ENCODE measurements around the gene SNX27.
"Not testable (repeated sequence)": the region's sequence is repeated elsewhere in the genome, so short reads cannot be mapped to it uniquely, and the experiment has no call there.

Gene SNX27

DNA sequence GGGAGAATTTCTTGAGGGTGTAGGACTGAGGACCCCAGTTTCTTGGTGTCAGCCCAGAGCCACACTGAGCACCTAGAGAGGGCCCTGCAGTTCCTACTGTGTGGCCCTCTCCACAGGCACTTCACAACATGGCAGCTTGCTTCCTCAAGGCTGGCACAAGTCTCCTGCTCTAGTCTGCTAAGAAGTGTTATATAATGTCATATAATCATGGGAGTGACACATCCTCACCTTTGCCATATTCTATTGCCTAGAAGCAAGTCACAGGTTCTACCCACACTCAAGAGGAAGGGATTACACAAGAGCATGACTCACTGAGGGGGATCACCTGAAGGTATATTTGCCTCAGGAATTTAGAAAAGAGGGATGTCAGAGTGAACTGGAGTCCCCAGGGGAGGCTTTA is 5.5 kb upstream of the SNX27 start:
- FAIRE-seq: no peak

DNA sequence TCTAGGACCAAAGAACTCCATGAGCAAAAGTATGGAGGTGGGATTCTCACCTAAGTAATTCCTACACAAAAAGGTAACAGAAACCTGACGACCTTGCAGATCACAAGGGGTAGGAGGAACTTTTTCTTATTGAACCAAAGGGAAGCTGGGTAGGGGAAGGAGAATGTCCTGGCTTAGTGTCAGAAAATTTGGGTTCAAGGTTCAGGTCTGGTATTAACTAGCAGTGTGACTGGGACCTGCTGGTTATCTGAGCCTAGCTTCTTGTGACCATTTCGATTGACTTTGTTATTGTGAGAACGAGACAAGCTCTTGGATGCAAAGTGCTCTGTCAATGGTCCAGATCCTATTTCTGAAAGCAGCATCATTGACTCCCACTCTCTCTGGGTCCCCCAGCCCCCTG is 5.0 kb upstream of the SNX27 start:
- FAIRE-seq: no peak

DNA sequence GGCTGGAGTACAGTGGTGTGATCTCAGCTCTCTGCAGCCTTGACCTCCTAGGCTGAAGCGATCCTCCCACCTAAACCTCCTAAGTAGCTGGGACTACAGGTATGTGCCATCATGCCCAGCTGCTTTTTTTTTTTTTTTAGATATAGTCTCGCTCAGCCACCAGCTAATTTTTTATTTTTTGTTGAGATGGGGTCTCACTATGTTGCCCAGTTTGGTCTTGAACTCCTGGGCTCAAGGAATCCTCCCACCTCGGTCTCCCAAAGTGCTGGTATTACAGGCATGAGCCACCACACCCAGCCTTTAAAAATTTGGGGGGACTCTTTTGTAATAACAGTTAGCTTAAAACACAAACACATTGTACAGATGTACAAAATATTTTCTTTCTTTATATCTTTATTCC is 1.7 kb upstream of the SNX27 start:
- no peak for FAIRE-seq

DNA sequence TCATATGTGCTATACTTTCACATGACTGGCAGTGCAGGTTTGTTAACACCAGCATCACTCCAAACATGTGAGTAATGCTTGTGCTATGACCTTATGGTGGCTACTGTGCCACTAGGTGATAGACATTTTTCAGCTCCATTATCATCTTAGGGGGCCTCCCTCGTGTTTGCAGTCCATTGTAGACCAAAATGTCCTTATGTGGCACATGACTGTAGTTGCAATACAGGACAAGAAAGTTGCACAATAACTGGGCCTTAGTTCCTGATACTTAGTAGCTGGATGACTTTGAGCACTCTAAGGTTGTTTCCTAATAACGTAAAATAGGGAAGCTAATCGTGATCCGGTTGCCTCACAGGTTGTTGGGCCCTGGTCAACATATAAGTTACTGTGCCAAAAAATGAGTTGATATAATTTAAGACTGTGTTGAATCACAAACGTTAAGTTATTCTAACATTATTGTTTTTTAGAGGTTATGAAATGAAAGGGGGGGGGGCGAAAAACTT is 511 bp upstream of the SNX27 start:
- FAIRE-seq: no peak

DNA sequence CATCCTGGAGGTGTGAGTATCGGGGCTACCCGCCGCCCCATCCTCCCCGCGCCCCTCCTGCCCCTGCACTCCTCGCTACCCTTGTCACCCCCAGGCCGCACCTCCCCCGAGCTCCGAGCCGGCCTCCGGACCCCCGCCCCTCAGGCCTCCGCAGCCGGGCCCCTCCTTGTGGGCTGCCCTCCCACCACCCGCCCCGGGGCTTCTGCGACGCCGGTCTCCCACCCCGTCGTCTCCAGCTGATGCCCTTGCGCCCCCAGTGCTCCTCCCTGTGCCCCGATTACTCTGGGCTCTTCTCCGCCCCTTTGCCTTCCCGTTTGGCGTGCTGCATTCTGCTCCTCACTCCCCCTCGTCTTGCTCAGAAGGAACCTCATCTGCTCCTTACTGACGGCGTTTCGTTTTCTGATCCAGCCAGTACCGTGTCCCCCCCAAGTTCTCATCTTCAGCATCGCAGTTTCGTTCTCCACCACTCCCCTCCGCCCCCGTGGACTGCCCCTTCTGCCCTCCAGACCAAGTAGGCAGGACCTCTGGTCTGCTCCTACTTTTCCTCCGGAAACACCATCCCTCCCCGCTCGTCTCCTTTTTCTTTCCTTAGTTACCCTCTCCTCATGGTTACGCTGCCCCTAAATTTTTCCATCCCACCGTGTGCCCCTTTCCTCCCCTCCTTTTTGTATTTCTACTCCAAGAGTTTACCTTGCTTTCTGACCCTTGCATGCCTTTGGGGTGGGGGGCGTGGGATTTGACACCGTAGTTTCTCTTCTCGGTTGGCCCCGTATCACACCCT is 841 bp downstream of the SNX27 start:
- no peak for FAIRE-seq

DNA sequence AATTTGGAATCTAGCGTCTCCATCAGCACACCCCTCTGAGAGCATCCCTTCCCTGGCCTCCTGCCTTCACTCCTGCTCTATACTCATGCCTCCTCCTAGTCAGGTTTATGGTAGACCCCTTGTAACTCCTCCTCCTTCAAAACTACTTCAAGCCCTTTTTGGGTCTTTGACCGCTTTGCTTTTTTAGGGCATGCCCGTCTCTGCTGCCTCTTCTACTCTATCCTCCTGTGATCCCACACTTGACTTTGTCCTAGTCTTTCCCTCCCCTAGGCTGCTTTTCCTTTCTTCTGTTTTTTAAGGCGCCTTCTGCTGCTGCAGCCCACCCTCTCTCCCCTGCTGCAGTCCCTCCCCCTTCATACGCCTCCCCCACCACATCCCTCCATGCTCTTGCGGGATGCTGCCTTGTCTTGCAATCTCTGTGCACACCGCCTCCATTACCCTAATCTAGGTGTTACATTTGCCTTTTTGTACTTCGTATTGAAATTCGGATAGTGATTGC is 1.5 kb downstream of the SNX27 start:
- no peak for FAIRE-seq

DNA sequence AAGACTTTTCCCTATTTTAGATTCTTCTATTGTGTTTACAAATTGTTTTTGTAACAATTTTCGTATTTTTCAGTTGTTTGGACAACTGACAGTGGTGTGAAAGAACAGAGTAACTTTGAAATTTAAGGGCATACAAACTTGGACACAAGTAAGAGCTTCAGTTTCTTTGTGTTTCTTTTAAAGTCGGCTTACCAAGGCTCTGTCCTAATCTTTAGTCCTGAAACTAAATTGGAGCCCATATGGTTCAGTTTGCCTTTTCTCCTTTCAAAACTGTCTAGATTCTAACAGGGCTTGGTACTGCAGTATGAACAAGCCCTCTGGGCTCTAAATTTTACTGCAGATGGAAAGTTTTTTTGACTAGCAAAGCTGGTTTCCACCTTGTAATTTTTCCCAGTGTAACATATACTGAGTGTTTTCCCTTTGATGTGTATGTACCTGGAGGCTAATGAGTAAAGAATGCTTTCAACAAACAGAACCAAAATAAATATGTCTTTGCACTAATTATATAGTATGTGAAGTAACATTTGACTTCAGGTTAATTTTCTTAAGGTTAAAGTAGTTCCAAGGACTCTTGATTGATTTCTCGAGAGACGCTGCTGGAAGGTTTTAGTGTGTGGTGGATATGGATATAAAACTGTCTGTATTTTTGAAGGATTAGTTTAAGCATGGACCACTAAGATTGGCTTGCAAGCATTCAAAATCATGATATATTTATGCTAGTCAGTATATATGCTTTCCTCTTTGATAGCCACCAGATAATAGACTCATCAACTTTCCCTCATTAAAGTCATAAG is 4.1 kb downstream of the SNX27 start:
- FAIRE-seq: peak; percentile 31

DNA sequence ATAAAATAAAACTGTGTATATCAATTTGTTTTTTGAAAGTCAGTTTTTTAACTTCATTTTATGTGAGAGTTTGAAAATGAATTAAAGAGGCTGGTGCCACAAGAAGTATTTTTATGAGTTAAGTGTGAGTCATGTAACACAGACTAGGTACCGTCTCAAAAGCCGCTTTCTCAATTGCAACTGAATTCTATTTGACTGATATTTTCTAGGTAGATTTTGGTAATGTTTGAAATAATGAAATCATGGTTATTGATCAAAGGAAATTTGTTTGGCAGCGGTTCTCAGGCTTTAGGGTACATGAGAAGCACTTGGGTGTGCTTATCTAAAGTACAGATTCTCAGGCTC is 4.6 kb downstream of the SNX27 start:
- FAIRE-seq: peak; percentile 20

DNA sequence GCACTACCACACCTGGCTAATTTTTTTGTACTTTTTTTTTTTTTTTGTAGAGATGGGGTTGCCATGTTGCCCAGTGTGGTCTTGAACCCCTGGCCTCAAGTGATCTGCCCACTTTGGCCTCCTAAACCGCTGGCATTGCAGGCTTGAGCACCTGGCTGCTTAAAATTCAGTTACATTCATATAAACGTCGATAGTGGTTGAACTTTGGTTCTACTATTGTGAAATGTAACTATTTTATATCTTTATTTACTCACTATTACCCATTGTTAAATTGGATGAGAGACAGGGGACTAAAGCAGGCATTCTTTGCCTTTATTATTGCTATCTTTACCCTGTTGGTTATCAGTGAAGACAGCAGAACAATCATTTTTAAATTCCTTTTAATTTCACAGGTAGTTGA is 6.2 kb downstream of the SNX27 start:
- no peak for FAIRE-seq

DNA sequence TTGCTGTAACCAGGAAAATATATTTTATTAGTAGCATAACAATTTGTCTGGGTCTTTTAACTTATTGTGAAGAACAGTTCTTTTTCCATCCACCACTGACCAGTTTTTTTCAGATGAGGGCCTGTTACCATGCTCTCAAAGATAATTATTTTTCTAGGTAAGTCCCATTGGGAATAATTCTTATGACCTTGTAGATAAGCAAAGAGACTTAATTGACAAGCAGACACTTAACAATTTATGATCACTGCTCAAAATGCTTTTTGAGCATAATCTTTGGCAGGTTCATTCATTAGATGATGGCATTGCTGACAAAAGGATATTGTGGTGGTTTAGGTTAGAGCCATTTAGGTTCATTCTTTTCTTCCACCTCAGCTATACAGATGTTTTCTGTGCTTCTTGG is 6.6 kb downstream of the SNX27 start:
- no peak for FAIRE-seq

DNA sequence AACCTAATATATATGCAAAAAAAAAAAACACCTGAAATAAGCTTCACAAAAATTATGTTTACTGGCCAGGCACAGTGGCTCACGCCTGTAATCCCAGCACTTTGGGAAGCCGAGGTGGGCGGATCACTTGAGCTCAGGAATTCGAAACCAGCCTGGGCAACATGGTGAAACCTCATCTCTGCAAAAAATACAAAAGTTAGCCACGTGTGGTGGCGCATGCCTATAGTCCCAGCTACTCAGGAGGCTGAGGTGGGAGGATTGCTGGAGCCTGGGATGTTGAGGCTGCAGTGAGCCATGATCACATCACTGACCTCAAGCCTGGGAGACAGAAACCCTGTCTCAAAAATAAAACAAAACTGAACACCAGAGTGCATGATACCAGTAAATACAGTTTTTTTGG is 7.1 kb downstream of the SNX27 start:
- not testable (repeated sequence) for FAIRE-seq

DNA sequence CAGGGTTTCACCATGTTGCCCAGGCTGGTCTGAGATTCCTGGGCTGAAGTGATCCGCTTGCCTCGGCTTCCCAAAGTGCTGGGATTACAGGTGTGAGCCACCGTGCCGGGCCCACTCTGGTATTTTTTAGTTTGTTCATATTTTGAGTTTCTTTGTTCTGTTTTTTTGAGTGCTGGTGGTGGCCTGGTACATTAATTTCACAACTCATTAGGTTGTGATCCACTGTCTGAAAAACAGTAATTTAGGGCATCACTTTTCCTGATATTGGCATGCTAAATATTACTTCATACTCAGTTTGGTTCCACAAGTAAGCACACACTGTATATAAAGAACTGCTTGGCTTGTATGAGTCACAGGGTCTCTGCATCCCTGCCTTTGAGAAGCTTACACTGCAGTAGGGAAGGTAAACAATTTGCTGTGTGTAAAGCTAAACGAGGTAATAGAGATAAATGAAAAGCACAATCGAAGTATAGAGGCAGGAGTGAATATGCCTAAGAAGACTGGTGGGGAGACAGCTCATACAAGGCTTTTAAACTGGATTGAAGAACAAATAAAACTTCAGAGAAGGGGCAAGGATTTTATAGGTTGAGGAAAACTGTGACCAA is 7.7 kb downstream of the SNX27 start:
- no peak for FAIRE-seq

DNA sequence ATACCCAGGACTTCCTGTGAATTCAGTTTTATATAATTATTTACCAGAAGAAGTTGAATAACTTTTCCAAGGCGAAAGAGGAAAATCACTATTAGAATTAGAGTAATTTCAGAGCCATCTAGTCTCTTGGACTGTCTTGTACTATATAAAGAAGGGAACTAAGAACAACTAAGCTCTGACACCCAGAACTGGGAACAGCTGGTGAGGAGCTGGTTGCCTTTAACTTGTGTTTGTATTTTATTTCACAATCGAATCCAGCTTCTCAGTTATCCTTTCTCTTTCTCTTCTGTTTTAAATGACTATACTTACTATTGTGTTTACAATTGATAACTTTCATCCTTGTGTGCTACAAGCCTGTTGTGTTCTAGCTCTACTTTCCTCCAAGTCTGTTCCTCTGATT is 8.4 kb downstream of the SNX27 start:
- no peak for FAIRE-seq

DNA sequence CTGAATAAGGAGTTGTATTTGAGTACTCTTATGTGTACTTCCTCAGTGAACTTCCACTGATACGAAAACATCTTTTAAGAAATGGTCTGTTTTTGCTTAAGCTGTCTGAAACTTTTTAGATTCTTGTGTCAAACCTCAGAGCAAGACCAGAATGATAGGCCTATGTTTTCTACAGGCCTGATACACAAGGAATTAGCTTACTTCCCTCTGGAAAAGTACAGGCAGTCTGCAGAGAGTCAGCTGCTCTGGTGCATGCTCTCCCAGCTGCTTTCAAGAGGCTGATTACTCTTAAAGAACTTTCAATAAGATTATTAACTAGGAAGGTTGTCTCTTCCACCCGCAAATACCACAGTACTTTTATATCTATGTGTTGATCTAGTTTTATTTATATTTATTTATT is 9.5 kb downstream of the SNX27 start:
- peak; percentile 62 for FAIRE-seq

DNA sequence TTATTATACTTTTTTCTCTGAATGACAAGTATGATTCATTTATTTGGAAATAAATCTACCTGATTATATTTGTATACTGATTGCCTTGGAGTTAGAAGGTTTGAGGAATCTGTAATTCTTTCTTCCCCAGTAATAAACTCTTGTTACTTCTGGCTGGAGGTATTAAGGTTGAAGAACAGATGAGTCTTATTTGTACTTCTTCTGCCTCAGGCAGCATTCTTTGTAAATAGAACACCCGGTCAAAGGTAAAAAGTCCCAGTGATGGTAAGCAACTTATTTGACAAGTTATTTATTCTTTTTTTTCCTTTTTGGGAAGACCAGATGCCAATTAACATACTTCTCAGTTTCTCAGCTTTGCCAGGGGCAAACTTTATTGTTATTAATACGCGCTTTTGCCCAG is 12.9 kb downstream of the SNX27 start:
- no peak for FAIRE-seq

DNA sequence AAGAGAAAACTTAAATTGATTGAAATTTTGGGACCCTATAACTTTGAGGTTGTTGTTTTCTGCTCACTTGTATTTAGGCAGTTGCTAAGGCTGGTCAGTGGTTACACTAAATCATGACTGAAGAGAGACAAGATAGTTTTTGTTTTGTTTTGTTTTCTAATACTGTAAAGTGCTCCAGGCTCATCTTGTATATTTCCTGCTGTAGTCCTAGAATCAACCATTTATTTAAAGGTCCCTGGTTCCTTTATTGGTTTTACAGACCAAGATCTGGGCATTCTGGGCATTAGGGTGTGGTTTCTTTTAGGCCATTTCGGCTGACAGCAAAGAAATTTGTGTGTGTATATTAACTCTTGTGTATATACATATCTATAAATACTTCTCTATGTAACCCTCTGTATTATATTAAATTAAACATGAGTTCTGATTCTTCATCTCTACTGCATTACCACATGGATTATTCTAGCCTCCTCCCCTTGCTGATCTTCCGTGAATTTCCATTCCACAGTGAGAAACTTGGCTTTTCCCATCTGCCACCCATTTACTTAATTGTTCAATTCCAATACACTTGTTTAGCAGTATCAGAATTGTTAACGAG is 15.0 kb downstream of the SNX27 start:
- no peak for FAIRE-seq

DNA sequence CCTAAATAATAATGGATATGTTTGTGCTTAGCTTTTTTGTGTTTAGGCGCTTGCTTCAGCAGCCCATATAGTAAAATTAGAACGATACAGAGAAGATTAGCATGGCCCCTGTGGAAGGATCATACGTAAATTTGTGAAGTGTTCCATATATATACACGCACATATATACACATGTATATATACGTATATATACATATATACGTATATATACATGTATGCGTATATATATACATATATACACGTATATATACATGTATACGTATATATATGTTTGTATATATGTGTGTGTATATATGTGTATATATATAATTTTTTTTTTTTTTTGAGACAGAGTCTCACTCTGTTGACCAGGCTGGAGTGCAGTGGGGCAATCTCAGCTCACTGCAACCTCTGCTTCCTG is 17.4 kb downstream of the SNX27 start:
- peak; percentile 53 for FAIRE-seq

DNA sequence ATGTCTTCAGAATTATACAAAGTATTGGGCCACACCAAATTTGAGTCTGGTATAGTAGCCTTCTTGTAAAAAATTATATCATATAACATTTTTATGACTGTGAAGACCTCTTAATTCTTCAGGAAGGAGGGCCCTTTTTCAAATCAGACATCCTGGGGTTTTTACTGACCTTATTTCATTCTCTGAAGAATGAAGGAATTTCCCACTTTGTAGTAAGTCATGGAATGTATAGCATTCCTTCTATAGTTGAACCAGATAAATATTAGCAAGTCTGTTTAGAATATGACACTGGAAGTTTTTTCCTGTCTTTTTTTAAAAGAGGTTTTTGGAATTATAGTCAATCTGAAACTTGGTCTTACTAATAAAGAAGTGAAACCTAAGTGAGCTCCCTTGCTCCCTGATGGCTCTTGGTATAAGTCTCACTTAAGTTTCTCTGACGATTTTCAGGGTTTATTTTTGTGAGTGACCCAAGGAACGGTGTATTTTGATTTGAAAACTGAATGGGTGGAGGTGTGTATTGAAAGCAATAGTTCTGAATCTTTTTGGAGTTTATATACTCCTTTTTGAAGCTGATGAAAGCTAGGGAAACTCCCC is 23.7 kb downstream of the SNX27 start:
- peak; percentile 43 for FAIRE-seq

DNA sequence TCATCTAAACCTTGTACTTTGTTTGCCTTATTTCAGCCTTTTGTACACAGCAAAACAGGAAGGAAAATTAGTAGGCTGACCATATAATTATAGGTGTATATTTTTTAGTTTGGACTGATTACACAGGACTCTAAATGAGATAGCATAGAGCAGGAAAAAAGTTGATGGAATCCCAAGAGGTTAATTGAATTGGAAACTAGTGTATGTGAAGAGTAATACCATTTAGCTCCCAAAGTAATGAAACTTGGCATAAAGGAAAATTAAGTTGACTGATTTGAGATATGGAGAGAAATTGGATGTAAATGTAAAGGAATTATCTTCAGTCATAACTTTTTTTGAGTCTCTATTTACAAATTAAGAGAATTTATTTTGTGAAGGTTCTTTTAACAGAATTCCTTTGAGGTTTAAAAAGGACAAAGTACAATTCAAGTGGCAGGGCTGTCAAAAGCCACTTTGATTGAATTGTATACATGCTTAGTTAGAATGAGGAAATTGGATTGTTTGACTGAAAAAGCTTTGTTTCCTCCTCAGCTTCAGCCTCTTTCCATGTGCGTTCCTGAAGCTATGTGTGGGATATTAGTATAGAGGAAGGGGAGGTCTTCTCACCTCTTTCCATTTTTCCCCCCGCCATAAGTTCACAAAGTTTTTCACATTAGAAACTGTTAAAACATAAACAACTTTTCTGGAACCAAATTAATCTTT is 26.4 kb downstream of the SNX27 start:
- peak; percentile 63 for FAIRE-seq

DNA sequence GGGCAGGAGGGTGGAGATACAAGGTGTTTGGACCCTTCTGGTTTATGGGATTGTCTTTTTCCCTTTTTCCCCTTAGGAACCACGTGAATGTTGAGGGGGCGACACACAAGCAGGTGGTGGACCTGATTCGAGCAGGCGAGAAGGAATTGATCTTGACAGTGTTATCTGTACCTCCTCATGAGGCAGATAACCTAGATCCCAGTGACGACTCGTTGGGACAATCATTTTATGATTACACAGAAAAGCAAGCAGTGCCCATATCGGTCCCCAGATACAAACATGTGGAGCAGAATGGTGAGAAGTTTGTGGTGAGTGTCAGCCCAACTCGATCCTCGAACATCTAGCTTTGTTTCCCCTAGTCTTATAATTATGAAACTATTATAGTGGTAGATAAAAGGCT is 27.0 kb downstream of the SNX27 start:
- no peak for FAIRE-seq

DNA sequence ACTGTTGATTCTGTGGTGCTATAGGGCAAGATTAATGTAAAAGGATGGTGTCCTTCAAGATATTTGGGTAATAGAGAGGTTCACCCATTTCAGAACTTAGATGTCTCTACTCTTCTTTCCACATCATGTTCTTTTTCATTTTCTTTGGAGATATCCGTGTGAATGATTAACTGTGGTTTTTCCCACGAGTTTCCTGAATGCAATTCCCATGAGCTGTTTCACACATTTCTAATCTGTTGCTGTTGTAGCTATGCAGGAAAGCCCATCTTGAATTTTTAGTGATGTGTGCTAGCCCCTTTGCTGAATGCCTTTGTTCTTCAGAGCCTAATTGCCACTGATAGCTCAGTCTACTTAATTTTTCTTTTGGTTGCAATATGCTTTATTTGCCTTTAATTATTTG is 27.6 kb downstream of the SNX27 start:
- FAIRE-seq: no peak

DNA sequence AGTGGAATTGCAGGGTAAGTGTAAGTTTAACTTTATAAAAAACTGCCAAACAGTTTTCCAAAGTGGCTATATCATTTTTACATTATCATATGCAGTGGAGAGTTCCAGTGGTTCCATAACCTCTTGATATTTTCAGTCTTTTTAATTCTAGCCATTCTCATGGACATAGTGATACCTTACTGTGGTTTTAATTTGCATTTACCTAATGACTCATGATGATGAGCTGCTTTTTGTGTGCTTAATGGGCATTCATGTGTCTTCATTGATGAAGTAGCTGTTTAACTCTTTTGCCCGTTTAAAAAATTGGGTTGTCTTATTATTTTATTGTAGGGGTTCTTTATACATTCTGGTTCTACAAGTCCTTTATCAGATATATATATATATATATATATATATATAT is 29.4 kb downstream of the SNX27 start:
- no peak for FAIRE-seq
